ENCODE data around the gene LRCH1. TPM values are rescaled to one million over a fixed set of nuclear protein-coding genes. Genes with fewer than 3 reads are reported as not detected.

LRCH1 gene
- total RNA-seq, 1 donor from 2014 or later: 3.4 TPM

DNA sequence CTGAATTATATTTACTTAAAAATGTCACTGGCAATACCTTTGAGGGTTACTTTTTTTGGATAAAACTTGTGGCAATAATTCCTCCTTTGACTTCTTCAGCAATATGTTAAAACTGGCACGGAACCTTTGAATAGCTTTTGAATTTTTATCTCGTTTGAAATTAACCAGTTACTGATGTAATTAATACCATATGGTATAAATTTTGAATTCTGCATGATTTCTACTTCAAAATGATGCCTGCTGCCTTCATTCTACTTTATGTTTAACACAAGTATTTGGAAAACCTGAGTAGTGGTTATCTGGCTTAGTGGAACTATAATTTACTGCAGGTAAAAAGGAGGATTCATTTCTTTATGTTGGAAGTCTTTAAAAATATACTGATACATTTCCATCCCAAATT is 85.3 kb downstream of the LRCH1 start:
- Histone ChIP-seq H3K4me3 (ENCODE audit: low read depth, low read length) (no peak overlapping the region), H3K27me3 (ENCODE audit: control insufficient read depth, insufficient read depth, low read length) (no peaks in the 10 kb centered on the region), H3K36me3 (ENCODE audit: control insufficient read depth, insufficient read depth, low read length) (no peaks in the 10 kb centered on the region)
- no peak for TF ChIP-seq CTCF (IDR thresholded peaks at IDR 0.05; ENCODE audit: insufficient read depth, low read length, severe bottlenecking)
- DNase-seq (ENCODE audit: low read depth): no peak
- no peak for FAIRE-seq

DNA sequence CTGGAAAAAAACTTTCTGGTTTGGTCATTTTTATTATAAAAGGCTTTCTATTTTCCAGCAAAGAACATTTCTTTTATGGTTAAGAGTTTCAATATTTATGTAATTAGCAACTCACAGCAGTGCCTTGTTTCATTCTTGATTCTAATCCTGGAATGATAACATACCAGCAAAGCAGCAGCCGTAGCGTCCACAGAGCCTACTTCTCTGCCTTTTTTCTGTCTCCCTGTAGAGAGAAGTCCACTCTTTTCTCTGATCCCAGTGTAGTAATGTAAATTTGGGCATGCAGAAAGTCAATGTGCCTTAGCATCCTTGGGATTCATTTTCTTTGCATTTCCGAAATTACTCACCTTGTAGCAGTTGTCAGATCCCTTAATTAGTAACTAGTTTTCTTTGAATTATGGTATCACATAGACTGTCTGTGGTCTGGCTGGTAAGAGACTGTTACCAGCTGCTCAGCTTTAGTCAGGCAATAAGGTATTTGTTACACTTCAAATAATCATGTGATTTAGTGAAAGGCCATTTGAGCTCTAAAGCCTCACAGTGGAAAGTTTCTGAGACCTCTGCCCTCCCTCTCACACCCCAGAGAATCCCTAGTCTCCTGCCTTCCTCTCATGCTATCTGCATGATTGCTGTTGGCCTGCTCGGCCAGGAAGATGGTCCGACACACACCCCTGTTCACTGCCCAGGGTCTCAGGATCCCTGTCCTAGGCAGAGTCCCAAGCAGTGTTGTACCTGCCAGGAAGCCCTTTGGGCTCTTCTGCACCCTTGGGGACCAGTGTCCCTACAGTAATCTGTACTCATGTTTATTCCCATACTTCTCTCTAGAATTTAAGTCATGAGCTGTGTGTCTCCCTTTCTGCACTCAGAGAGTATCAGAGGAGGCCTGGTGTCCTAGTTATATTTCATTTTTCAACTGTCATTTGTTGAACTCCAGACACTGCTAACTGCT is 86.3 kb downstream of the LRCH1 start:
- no peaks in the 10 kb centered on the region for H3K27me3 ChIP-seq (ENCODE audit: control insufficient read depth, insufficient read depth, low read length)
- no peak for FAIRE-seq
- H3K4me3 ChIP-seq (ENCODE audit: low read depth, low read length): no peak overlapping the region
- no peaks in the 10 kb centered on the region for H3K36me3 ChIP-seq (ENCODE audit: control insufficient read depth, insufficient read depth, low read length)
- DNase-seq (ENCODE audit: low read depth): no peak
- no peak for TF ChIP-seq CTCF (IDR thresholded peaks at IDR 0.05; ENCODE audit: insufficient read depth, low read length, severe bottlenecking)

- Histone ChIP-seq H3K4me3 (ENCODE audit: low read depth, low read length) (no peak overlapping the region), H3K27me3 (ENCODE audit: control insufficient read depth, insufficient read depth, low read length) (no peaks in the 10 kb centered on the region), H3K36me3 (ENCODE audit: control insufficient read depth, insufficient read depth, low read length) (no peaks in the 10 kb centered on the region)
- FAIRE-seq (no peak), DNase-seq (ENCODE audit: low read depth) (peak; percentile 75)
- no peak for TF ChIP-seq CTCF (IDR thresholded peaks at IDR 0.05; ENCODE audit: insufficient read depth, low read length, severe bottlenecking)
These were observed 87.9 kb downstream of the LRCH1 start for GRCh38 chr13:46640843-46641242.

GRCh38 chr13:46641274-46642081 is 88.5 kb downstream of the LRCH1 start:
- FAIRE-seq (peak; percentile 7), DNase-seq (ENCODE audit: low read depth) (no peak)
- no peaks in the 10 kb centered on the region for H3K36me3 ChIP-seq (ENCODE audit: control insufficient read depth, insufficient read depth, low read length)
- H3K27me3 ChIP-seq (ENCODE audit: control insufficient read depth, insufficient read depth, low read length): no peaks in the 10 kb centered on the region
- no peak for TF ChIP-seq CTCF (IDR thresholded peaks at IDR 0.05; ENCODE audit: insufficient read depth, low read length, severe bottlenecking)
- no peak overlapping the region for H3K4me3 ChIP-seq (ENCODE audit: low read depth, low read length)

GRCh38 chr13:46642254-46642653 is 89.3 kb downstream of the LRCH1 start:
- no peaks in the 10 kb centered on the region for H3K27me3 ChIP-seq (ENCODE audit: control insufficient read depth, insufficient read depth, low read length)
- no peaks in the 10 kb centered on the region for H3K36me3 ChIP-seq (ENCODE audit: control insufficient read depth, insufficient read depth, low read length)
- TF ChIP-seq CTCF (IDR thresholded peaks at IDR 0.05; ENCODE audit: insufficient read depth, low read length, severe bottlenecking): no peak
- no peak for FAIRE-seq
- no peak overlapping the region for H3K4me3 ChIP-seq (ENCODE audit: low read depth, low read length)
- DNase-seq (ENCODE audit: low read depth): no peak

All from bronchial epithelial cell (primary cell).